Activated CD4-positive, alpha-beta T cell treated with anti-CD3 and anti-CD28 coated beads, Interleukin-2, amount 10 ng/mL, durations not matched to agents 24 days and 14 days (primary cell): Measurements from ENCODE around the gene MON2. TPM values are rescaled to one million over a fixed set of nuclear protein-coding genes. Genes with fewer than 3 reads are reported as not detected.
"Not testable (repeated sequence)": the region's sequence is repeated elsewhere in the genome, so short reads cannot be mapped to it uniquely, and the experiment has no call there.

ENCODE experiments used
- DNase-seq: peaks from one replicate; pipeline ENCODE4 v3.0.0; 2022
- H3K27ac Mint-ChIP-seq: one replicate; pipeline ENCODE4 v1.8.0; 2022; ENCODE audit warnings: mild to moderate bottlenecking, mixed read lengths
- H3K27me3 Mint-ChIP-seq: one replicate; pipeline ENCODE4 v1.8.0; 2022; ENCODE audit warnings: mixed read lengths
- H3K36me3 Mint-ChIP-seq: one replicate; pipeline ENCODE4 v1.8.0; 2022; ENCODE audit warnings: low read depth, mild to moderate bottlenecking, mixed read lengths
- H3K4me1 Mint-ChIP-seq: one replicate; pipeline ENCODE4 v1.8.0; 2021; ENCODE audit warnings: mixed read lengths
- H3K4me3 Mint-ChIP-seq: one replicate; pipeline ENCODE4 v1.8.0; 2022; ENCODE audit warnings: mild to moderate bottlenecking, moderate library complexity, mixed read lengths
- H3K9me3 Mint-ChIP-seq: one replicate; pipeline ENCODE4 v1.8.0; 2021; ENCODE audit warnings: mixed read lengths
- intact Hi-C: fragments of 100-400 bp; cut with micrococcal nuclease; formaldehyde crosslinking; loops from one replicate; pipeline ENCODE4 v1.15.1; 2023
- total RNA-seq: library from RNA; stranded (reverse); gene quantifications from 2 replicates; pipeline ENCODE4 v1.2.3, GENCODE V29; 2022

The MON2 gene
- total RNA-seq, result 32.8 and 36.4 TPM in 2 replicates

- peak within 1 kb of the TSS; percentile 86 for H3K4me3 Mint-ChIP-seq
- H3K36me3 Mint-ChIP-seq, result peaks cover 7% of the 10 kb centered on the region
- peak within 1 kb of the TSS; percentile 93 for H3K27ac Mint-ChIP-seq
- peaks cover 19% of the 10 kb centered on the region for H3K4me1 Mint-ChIP-seq
- DNase-seq, result peak; percentile 97
- intact Hi-C loops, result loop anchor here (1.0 to 5.0 kb wide), 5 partner anchors 28 to 1755 kb away; partner anchors contain the start of genes KICS2 and USP15
- H3K9me3 Mint-ChIP-seq, result peaks cover 10% of the 10 kb centered on the region
- peaks cover 8% of the 10 kb centered on the region for H3K27me3 Mint-ChIP-seq
Observed at GRCh38 chr12:62466594-62467491, at the start of gene MON2. Gene MON2 (plus strand): TSS chr12:62466826. CDS start chr12:62467208, 382 bp downstream.

- intact Hi-C loops, result no loop called here
- Mint-ChIP-seq H3K36me3 (peaks cover 6% of the 10 kb centered on the region), H3K9me3 (peaks cover 33% of the 10 kb centered on the region), H3K4me1 (no peaks in the 10 kb centered on the region), H3K4me3 (no peak overlapping the region), H3K27me3 (peaks cover 21% of the 10 kb centered on the region), H3K27ac (no peak overlapping the region)
- no peak for DNase-seq
Observed at GRCh38 chr12:62426089-62426488, 40.5 kb upstream of the MON2 start.

- DNase-seq, result no peak
- Mint-ChIP-seq H3K36me3 (peaks cover 4% of the 10 kb centered on the region), H3K4me3 (no peak overlapping the region), H3K9me3 (peaks cover 11% of the 10 kb centered on the region), H3K27ac (no peak overlapping the region), H3K27me3 (peaks cover 40% of the 10 kb centered on the region), H3K4me1 (no peaks in the 10 kb centered on the region)
- intact Hi-C loops, result no loop called here
Observed at GRCh38 chr12:62429457-62429856, 37.2 kb upstream of the MON2 start.

GRCh38 chr12:62434494-62435302 lies 31.9 kb upstream of the MON2 start:
- peaks cover 13% of the 10 kb centered on the region for H3K4me1 Mint-ChIP-seq

GRCh38 chr12:62435303-62436163 lies 31.1 kb upstream of the MON2 start:
- no peaks in the 10 kb centered on the region for H3K36me3 Mint-ChIP-seq
- DNase-seq, result peak; percentile 80
- H3K4me3 Mint-ChIP-seq, result peak overlapping the region; percentile 86
- H3K27me3 Mint-ChIP-seq, result peaks cover 47% of the 10 kb centered on the region
- H3K27ac Mint-ChIP-seq, result no peak overlapping the region
- intact Hi-C loops, result loop anchor here (5.0 kb wide), 1 partner anchor 377 kb away; no protein-coding TSS in a partner anchor
- peaks cover 13% of the 10 kb centered on the region for H3K4me1 Mint-ChIP-seq
- H3K9me3 Mint-ChIP-seq, result no peaks in the 10 kb centered on the region

More at GRCh38 chr12:62434494-62435302, 31.9 kb upstream of the MON2 start:
- H3K36me3 Mint-ChIP-seq, result no peaks in the 10 kb centered on the region
- H3K27me3 Mint-ChIP-seq, result peaks cover 54% of the 10 kb centered on the region
- peak; percentile 59 for DNase-seq
- H3K27ac Mint-ChIP-seq, result no peak overlapping the region
- intact Hi-C loops, result loop anchor here (5.0 kb wide), 1 partner anchor 378 kb away; no protein-coding TSS in a partner anchor
- H3K4me3 Mint-ChIP-seq, result peak overlapping the region; percentile 86
- H3K9me3 Mint-ChIP-seq, result no peaks in the 10 kb centered on the region

GRCh38 chr12:62436164-62436503 lies 30.5 kb upstream of the MON2 start:
- H3K27ac Mint-ChIP-seq, result no peak overlapping the region
- DNase-seq, result no peak
- H3K36me3 Mint-ChIP-seq, result no peaks in the 10 kb centered on the region
- intact Hi-C loops, result loop anchor here (5.0 kb wide), 1 partner anchor 376 kb away; no protein-coding TSS in a partner anchor
- H3K27me3 Mint-ChIP-seq, result peaks cover 41% of the 10 kb centered on the region
- H3K4me1 Mint-ChIP-seq, result peaks cover 13% of the 10 kb centered on the region
- peak overlapping the region; percentile 86 for H3K4me3 Mint-ChIP-seq
- no peaks in the 10 kb centered on the region for H3K9me3 Mint-ChIP-seq

- peaks cover 41% of the 10 kb centered on the region for H3K27me3 Mint-ChIP-seq
Observed at GRCh38 chr12:62438098-62438692, 28.4 kb upstream of the MON2 start.

GRCh38 chr12:62446754-62447452 lies 19.7 kb upstream of the MON2 start:
- no peak for DNase-seq
- Mint-ChIP-seq H3K9me3 (peaks cover 17% of the 10 kb centered on the region), H3K4me3 (no peak overlapping the region), H3K27me3 (peaks cover 17% of the 10 kb centered on the region), H3K36me3 (no peaks in the 10 kb centered on the region), H3K27ac (no peak overlapping the region), H3K4me1 (no peaks in the 10 kb centered on the region)
- intact Hi-C loops, result no loop called here

More at GRCh38 chr12:62438098-62438692, 28.4 kb upstream of the MON2 start:
- intact Hi-C loops, result loop anchor here (1.0 to 5.0 kb wide), 4 partner anchors 29 to 374 kb away; partner anchors contain the start of gene MON2
- H3K36me3 Mint-ChIP-seq, result no peaks in the 10 kb centered on the region
- no peak overlapping the region for H3K27ac Mint-ChIP-seq
- DNase-seq, result peak; percentile 87
- no peak overlapping the region for H3K4me3 Mint-ChIP-seq
- H3K9me3 Mint-ChIP-seq, result peaks cover 9% of the 10 kb centered on the region
- H3K4me1 Mint-ChIP-seq, result peaks cover 13% of the 10 kb centered on the region

GRCh38 chr12:62448436-62448835 lies 18.2 kb upstream of the MON2 start:
- H3K27ac Mint-ChIP-seq, result no peak overlapping the region
- intact Hi-C loops, result no loop called here
- H3K9me3 Mint-ChIP-seq, result peaks cover 10% of the 10 kb centered on the region
- no peaks in the 10 kb centered on the region for H3K4me1 Mint-ChIP-seq
- H3K4me3 Mint-ChIP-seq, result no peak overlapping the region
- H3K36me3 Mint-ChIP-seq, result no peaks in the 10 kb centered on the region
- H3K27me3 Mint-ChIP-seq, result peaks cover 13% of the 10 kb centered on the region
- DNase-seq, result no peak

GRCh38 chr12:62455429-62455828 lies 11.2 kb upstream of the MON2 start:
- peaks cover 15% of the 10 kb centered on the region for H3K27me3 Mint-ChIP-seq
- H3K9me3 Mint-ChIP-seq, H3K4me1 Mint-ChIP-seq, DNase-seq, H3K27ac Mint-ChIP-seq, H3K4me3 Mint-ChIP-seq, intact Hi-C loops, H3K36me3 Mint-ChIP-seq: not testable (repeated sequence)

GRCh38 chr12:62458626-62459025 lies 8.0 kb upstream of the MON2 start:
- H3K27ac Mint-ChIP-seq, result no peak overlapping the region
- H3K4me1 Mint-ChIP-seq, result no peaks in the 10 kb centered on the region
- intact Hi-C loops, result no loop called here
- H3K9me3 Mint-ChIP-seq, result peaks cover 17% of the 10 kb centered on the region
- no peak for DNase-seq
- peaks cover 2% of the 10 kb centered on the region for H3K36me3 Mint-ChIP-seq
- H3K27me3 Mint-ChIP-seq, result peaks cover 12% of the 10 kb centered on the region
- no peak overlapping the region for H3K4me3 Mint-ChIP-seq

GRCh38 chr12:62459976-62460375 lies 6.7 kb upstream of the MON2 start:
- Mint-ChIP-seq H3K27me3 (peaks cover 14% of the 10 kb centered on the region), H3K4me1 (no peaks in the 10 kb centered on the region), H3K4me3 (no peak overlapping the region), H3K9me3 (peaks cover 20% of the 10 kb centered on the region), H3K36me3 (peaks cover 2% of the 10 kb centered on the region), H3K27ac (no peak overlapping the region)
- DNase-seq, result no peak
- intact Hi-C loops, result no loop called here
